Activated naive CD4-positive, alpha-beta T cell treated with anti-CD3 and anti-CD28 coated beads, Interleukin-2, amount 50 U/mL, for 72 hours (primary cell): Measurements from ENCODE around the gene C1orf174. TPM values are rescaled to one million over a fixed set of nuclear protein-coding genes. Genes with fewer than 3 reads are reported as not detected.

Experiments
- ATAC-seq, 2 donors: fragments of 150-1000 bp; cut with Tn5 transposase; 2 replicates each; pipeline ENCODE4 v1.10.0; 2021; ENCODE audit warnings: mild to moderate bottlenecking in 2 of 2, moderate library complexity in 2 of 2
- DNase-seq, 2 donors: peaks; one replicate each; pipeline ENCODE4 v3.0.0; 2021 to 2022; ENCODE audit warnings: low spot score in 2 of 2
- H3K27ac Mint-ChIP-seq, 2 donors: one replicate each; pipeline ENCODE4 v1.8.0; 2022; ENCODE audit warnings: mild to moderate bottlenecking in 2 of 2, mixed read lengths in 2 of 2
- H3K36me3 Mint-ChIP-seq, 2 donors: one replicate each; pipeline ENCODE4 v1.8.0; 2022; ENCODE audit warnings: mixed read lengths in 2 of 2
- H3K9me3 Mint-ChIP-seq, 2 donors: one replicate each; pipeline ENCODE4 v1.8.0; 2022; ENCODE audit warnings: mixed read lengths in 2 of 2
- total RNA-seq, 2 donors: library from RNA; stranded (reverse); gene quantifications; one replicate each; pipeline ENCODE4 v1.2.3, GENCODE V29; 2022

Gene C1orf174
- total RNA-seq: 10 to 100 TPM; 28.9 to 34.7 TPM

DNA sequence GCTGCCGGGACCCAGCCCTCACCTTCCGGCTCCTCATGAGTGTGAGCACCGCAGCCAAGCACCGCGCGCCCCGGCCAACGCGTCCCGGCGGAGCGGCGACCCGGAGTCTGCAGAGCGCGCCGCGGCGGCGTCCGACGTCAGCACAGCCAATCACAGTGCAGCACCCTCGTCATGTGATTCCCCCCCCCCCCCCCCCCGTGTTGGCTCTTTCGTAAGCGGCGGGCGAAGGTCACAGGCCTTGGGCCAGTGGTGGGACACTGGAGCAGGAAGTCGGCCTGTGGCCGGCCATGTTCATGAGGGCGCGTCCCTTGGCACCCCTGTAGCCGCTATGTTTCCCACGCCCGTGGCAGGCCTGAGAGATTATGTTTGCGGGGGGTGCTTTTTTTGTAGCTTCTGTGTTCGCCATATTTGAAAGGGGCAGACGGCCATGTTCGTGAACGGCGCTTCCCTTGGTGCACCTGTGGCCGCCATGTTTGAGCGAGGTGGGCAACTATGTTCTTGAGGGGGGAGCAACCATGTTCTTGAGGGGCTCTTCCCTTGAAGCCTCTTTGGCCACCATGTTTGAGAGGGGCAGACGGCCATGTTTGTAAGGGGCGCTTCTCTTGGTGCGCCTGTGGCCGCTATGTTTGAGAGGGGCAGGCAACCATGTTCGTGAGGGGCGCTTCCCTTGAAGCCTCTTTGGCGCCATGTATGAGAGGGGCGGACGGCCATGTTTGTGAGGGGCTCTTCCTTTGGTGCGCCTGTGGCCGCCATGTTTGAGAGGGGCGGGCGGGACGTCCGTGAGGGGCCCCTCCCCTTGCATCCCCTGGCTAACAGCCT lies at the start of gene C1orf174:
Gene C1orf174, minus strand, starts transcription at position 123 of the 819 bp plus-strand sequence. Its CDS starts 86 bp downstream, at position 37.
- Mint-ChIP-seq H3K36me3 (peaks cover 26 to 28% of the 10 kb centered on the region in 2 donors), H3K9me3 (peaks cover 4 to 5% of the 10 kb centered on the region in 2 donors), H3K27ac (peak within 1 kb of the TSS; percentile 96 to 97)
- ATAC-seq: peak; percentile 71 to 77
- peak; percentile 87 to 90 for DNase-seq

DNA sequence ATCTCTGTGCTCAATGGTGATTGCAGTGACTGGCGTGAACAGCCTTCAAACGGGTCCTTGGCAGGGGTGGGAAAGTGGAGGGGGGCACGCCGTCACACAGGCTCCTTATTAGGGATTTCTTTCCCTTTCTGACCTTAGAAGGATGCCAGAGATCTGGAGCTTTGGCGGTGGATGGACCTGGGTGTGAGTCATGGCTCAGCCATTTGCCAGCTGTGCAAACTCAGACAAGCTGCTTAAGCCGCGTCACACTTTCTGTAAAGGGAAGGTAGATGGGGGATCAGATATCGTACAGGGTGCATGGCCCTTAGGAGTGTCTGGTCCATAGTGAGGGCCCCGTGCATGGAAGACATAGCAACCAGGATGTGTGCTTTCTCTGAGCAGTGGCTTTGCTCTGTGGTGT lies 48.3 kb upstream of the C1orf174 start:
- no peaks in the 10 kb centered on the region for H3K36me3 Mint-ChIP-seq
- H3K27ac Mint-ChIP-seq: no peak overlapping the region
- ATAC-seq: no peak

DNA sequence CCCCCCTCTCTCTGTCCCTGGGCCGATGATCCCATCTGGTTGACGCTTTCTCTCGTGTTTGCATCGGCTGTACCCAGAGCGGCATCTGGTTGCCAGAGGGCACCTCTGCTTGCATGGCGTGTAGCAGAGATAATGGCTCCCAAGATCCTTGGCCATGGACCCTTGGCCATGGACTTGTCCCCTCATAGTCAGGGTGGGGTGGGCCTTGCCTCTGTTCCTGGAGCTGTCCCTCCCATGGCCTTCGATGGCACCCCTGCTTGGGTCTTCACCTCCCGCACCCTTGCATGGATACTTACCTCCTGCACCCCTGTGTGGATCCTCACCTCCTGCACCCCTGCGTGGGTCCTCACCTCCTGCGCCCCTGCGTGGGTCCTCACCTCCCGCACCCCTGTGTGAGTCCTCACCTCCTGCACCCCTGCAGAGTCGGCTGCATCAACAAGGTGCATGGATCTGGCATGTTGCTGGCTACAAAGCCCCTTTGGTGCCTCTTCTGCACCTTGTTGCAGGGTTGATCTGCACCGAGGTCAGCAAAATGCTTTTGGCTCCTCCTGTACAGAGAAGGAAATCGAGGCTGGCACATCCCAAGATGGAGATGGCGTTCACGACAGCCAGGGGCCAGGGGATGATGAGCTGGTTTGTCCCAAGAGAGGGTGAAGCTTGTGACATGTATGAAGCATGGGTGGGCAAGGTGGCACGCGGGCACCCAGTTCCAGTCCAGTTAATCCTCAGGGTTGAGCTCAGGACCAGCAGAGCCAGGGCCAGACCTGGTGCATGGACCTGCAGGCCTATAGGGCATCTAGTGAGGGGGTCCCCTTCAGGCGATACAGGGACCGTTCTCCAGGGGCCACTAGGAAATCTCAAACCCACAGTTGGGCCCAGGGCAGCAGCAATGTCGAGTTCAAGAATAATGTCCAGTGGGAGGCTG lies 46.1 kb upstream of the C1orf174 start:
- no peaks in the 10 kb centered on the region for H3K9me3 Mint-ChIP-seq
- H3K36me3 Mint-ChIP-seq: no peaks in the 10 kb centered on the region
- DNase-seq (no peak), ATAC-seq (no peak)
- no peak overlapping the region for H3K27ac Mint-ChIP-seq

More for the DNA sequence above, 48.3 kb upstream of the C1orf174 start:
- no peak for DNase-seq
- H3K9me3 Mint-ChIP-seq: no peaks in the 10 kb centered on the region

DNA sequence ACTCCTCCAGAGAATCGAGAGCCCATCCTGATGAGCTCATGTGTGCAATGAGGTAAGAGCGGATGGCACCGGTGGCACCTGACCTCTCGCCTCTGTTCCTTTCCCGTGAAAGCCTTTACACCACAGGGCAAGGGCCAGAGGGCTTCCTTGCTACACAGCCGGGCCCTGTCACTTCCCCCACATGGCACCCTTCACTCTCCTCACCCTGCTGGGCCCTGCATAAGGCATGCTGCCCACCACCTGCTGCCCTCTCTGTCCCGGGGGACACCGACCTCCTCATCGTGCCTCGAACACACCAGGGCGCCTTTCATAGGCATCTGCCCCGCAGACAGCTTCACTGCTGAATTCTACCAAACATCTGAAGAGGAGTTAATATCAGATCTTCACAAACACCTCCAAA lies 45.1 kb upstream of the C1orf174 start:
- Mint-ChIP-seq H3K27ac (no peak overlapping the region), H3K36me3 (no peaks in the 10 kb centered on the region), H3K9me3 (no peaks in the 10 kb centered on the region)
- ATAC-seq: no peak
- DNase-seq: no peak

DNA sequence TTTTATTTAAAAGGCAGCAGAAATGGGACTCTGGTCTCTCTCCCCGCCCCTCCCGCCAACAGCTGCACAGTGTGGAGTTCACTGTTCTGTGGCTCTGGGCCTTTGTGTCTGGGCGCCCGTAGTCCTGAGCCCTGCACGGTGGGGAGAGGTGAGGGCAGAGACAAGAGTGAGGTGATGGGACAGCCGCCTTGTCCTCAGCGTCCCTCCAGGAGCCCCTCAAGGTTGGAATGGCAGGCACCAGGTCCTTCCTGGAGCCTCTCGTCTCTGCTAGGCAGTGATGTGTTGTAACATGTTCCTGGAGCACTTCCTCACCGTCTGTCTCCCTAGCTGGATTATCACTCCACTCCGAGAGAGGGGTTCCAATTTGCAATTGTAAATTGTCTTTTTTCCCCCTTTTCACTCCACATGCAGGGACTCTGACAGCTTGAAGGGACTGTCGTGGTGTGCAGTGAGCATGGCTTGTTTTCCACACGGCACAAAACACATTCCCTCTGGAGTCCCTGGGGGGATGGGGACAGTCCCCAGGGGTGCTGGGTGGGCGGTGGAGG lies 44.6 kb upstream of the C1orf174 start:
- DNase-seq: no peak
- Mint-ChIP-seq H3K27ac (no peak overlapping the region), H3K36me3 (no peaks in the 10 kb centered on the region), H3K9me3 (no peaks in the 10 kb centered on the region)
- ATAC-seq: no peak

DNA sequence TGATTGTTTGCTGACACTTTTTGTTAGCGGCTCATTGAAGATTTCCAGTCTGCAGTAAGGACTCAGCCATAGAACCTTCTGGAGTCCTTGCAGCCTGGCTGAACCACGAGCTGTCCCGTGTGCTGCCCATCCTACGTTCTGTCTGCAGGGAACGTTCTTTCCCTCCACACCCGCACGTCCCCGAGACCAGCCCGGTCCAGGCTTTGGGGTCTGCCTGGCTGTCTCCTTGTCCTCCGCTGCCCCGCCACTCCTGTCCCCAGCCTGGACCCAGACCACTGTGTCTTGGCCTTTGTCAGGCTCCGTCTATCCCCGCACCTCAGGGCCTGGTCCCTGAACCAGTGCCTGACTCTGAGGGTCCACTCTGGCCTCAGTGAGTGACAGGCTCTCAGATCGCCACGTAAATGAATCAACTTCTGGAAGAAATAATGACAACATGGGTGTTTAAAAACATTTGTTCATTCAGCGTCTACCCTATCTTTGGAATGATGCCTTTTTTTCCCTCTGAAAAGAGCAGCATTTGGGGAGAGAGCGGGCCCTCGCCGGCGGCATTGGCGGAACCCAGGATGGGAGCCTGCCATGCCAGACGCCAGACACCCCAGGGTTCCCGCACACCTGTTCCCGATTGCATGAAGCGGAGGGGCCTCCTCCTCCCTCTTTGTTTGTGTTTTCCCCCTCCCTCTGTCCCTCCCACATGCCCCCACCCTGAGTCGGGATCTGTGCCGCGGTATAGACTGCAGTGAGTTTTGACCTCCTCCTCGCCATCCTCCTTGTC lies 43.9 kb upstream of the C1orf174 start:
- no peaks in the 10 kb centered on the region for H3K36me3 Mint-ChIP-seq
- H3K9me3 Mint-ChIP-seq: no peaks in the 10 kb centered on the region
- no peak for DNase-seq
- H3K27ac Mint-ChIP-seq: no peak overlapping the region
- no peak for ATAC-seq

DNA sequence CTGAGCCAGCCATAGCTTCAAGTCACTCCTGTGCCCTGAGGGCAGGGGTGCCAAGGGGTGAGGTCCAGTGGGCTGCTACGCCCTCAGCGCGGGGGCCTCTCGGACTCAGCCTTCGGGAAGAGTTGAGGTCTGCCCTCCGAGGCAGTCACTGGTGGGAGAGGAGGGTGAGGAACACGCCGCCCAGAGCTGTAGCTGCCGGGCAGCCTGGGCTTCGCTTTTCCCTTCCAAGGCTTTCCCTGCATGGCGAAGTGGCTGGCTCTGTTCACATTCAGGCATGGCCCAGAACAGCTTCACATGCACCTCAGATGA lies 43.0 kb upstream of the C1orf174 start:
- no peak for ATAC-seq
- peaks cover 6% of the 10 kb centered on the region in 2 donors for H3K9me3 Mint-ChIP-seq
- no peak for DNase-seq
- H3K36me3 Mint-ChIP-seq: peaks cover 0 to 7% of the 10 kb centered on the region in 2 donors
- H3K27ac Mint-ChIP-seq: no peak overlapping the region

DNA sequence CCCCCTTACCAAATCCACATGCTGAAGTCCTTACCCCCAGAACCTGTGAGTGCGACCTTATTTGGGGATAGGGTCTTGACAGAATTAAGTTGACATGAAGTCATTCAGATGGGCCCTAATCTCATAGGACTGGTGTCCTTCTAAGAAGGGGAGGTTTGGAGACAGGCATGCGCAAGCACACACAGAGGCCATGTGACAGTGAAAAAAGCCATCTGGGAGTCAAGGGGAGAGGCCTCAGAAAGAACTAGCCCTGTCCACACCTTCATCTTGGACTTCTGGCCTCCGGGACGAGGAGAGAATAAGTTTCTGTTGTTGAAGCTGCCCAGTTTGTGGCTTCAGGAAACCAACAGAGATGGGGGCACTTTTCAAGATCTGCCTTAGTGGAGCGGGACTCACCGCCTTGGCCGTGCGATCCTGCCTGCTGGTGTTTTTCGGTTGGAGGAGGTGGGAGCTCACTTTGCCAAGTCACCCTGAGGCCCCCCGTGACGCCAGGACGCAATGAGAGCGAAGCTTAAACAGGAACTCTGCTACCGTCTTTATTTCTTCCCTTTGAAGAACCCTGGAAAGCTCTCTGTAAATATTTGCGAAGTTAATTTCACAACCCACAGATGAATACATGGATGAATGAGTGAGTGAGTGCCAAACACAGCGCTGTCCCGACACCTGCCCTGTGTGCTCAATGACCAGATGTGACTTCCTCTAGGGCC lies 42.5 kb upstream of the C1orf174 start:
- Mint-ChIP-seq H3K36me3 (peaks cover 0 to 7% of the 10 kb centered on the region in 2 donors), H3K9me3 (peaks cover 6 to 7% of the 10 kb centered on the region in 2 donors), H3K27ac (no peak overlapping the region)
- DNase-seq: no peak
- no peak for ATAC-seq

DNA sequence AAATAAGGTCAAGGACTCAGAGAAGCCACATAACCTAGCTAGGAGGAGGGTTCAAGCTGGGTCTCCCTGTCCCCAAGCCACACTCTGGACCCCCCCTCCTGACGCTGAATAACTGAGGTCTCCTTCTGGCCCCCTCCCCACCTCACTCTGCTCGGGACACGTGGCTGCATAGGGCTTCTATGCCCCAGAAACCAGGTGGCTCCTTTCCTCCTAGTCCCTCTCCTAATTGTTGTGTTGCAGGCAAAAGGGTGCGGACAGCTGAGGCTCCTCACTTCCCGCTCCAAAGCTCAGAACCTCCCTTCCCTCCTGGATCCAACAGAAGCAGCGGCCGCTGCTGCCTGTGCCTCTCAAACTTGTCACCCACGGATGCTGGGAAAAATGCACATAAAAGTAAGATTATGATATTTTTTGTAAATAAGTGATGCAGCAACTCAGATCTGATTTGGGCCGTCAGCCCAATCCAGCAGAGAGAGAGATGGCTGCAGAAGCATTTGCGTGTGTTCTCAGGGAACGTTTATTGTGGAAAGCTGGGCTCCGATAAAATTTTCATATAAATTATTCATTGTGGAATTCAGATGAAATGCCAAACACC lies 40.8 kb upstream of the C1orf174 start:
- peaks cover 5 to 7% of the 10 kb centered on the region in 2 donors for H3K36me3 Mint-ChIP-seq
- no peak for DNase-seq
- peaks cover 10 to 17% of the 10 kb centered on the region in 2 donors for H3K9me3 Mint-ChIP-seq
- H3K27ac Mint-ChIP-seq: no peak overlapping the region
- no peak for ATAC-seq

DNA sequence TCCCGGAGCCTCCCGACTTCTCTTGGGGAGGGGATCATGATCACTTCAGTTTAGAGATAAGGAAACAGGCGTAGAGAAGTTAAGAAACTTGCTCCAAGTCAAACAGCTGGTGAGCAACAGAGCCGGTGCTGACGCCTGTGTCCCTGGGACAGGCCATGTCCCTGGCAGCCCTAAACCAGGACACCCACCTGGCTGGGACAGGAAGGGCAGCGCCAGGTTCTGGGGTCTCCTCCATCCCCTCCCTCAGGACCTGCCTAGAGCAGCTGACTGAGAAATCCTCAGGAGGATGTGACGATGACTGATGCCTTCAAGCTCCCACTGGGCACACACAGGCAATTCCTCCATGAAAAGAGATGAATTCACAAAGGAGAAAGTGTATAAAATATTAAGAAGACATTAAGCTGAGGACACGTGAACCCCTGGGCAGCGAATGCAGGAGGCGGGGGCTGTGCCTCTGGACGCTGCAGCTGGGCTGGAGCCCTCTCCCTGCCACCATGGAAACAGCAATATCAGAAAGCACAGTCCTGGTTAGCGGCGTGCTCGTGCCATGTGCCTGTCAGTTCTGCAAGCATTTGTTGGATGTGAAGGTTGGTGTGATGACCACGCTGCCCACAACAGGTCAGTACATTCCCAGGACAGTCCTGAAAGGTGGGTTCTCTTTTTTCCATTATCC lies 40.1 kb upstream of the C1orf174 start:
- peaks cover 10 to 17% of the 10 kb centered on the region in 2 donors for H3K9me3 Mint-ChIP-seq
- DNase-seq (no peak), ATAC-seq (no peak)
- no peak overlapping the region for H3K27ac Mint-ChIP-seq
- H3K36me3 Mint-ChIP-seq: peaks cover 5 to 7% of the 10 kb centered on the region in 2 donors

DNA sequence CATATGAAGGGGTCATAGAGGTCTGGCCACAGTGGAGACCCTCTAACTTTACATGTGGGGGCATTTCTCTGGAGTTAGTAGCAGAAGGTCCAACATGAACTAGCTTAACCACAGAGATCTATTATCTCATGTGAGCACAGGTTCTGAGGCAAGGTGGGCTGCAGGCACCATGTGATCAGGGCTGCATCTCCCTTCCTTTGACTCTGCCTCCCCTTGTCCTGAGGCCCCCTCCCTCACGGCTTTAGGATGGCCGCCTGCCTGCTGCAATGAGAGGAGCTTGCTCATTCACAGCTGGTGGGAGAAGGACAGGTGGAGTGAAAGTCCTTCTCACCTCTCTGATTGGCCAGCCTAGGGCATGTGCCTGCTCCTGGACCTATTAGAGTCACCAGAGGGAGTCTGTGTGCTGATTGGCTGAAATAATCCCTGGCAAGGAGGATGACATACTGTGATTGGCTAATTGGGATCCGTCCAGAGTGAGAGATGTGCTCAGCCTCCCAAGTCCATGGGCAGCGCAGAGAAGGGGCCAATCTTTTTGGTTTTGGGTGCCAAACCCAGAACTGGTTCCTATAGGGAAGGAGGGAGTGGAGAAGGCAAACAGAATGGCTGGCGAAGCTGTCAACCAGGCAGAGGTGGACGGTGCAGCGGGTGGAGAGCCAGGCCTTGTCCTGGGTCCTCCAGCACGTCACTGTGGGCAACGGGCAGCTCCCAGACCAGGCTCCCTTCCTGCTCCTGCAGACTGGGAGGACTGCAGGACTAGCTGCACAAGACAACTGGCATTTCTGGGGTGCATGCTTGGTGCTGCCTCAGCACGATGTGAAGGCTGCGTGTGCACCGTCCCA lies 39.4 kb upstream of the C1orf174 start:
- H3K27ac Mint-ChIP-seq: peak overlapping the region in 1 of 2 donors; percentile 41
- DNase-seq (no peak), ATAC-seq (no peak)
- peaks cover 10 to 17% of the 10 kb centered on the region in 2 donors for H3K9me3 Mint-ChIP-seq
- H3K36me3 Mint-ChIP-seq: peaks cover 5 to 7% of the 10 kb centered on the region in 2 donors

DNA sequence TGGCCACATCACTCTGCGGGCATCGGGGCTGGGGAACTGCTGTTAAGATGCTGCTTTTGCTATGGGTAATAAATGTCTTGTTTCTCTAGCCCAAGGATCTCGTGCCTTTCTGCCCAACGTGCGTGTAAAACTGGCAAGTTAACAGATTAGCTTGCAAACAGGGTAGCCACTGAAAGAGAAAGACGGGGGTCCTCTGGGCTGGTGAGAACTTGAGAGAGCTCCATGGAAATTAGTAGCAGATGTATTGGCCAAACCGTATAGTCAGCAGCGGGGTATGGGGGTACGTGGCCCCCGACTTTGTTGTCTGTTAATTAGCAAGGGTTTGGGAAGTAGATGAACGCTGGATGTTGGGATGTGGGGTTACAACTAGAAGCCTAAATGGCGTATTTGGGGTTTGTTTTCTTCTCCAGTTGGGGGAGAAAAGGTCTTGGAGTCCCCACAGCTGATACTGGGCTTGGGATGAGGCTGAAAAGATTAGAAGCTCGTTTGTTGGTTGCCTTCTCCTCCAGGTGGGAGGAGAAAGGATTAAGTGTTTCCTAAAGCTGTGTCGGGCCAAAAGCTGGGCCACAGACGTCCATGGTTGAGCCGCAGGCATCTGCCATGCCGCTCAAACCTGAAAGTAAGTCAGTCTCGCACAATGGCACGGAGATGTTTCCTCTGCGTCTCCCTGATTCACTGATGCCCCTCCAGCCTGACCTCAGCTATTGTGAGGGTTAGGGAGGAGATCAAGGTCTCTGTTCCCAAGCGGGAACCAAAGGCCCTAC lies 32.3 kb upstream of the C1orf174 start:
- ATAC-seq (no peak), DNase-seq (no peak)
- Mint-ChIP-seq H3K36me3 (peaks cover 0 to 12% of the 10 kb centered on the region in 2 donors), H3K27ac (no peak overlapping the region), H3K9me3 (peaks cover 11 to 22% of the 10 kb centered on the region in 2 donors)

DNA sequence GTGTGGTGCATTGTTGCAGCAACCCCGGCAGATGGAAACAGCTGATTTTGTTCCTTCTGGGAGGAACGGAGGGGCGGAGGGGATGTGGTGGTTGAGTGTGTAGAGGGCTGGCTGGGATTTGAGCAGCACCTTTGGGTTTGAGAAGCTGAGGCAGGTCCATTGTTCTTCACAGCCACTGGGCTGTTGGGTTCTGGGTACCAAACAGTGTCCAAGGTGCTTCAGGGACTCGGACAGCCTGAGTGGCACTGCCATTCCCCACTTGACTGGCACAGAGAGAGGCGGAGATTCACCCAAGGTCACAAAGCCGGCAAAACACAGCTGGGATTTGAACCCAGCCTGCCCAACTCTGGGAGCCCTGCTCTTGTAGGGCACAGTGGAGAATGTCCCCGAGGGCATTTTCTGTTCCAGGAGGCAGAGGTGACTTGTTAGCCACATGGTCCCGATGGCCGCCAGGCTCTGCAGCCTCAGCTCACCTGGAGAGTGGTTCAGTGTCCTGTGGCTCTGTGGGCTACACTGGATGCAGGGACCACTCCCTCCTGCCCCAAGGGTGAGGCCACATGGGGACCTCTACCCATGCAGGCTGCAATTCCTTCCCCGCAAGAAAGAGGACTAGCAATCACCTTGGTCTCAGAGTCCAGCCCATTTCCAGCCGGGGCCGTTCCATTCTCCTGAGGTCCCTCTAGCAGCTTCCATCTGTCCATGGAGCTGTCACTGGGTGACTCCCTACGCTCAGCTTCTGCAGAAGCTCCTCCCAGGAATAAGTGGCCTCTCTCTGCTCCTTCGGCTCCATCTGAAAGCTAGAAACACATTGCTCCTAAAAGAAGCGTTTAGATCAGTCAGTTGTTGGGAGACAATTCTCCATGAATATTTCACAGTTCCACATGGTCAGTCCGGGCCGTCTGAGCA lies 31.2 kb upstream of the C1orf174 start:
- ATAC-seq (no peak), DNase-seq (no peak)
- Mint-ChIP-seq H3K27ac (no peak overlapping the region), H3K9me3 (peaks cover 7 to 13% of the 10 kb centered on the region in 2 donors), H3K36me3 (peaks cover 0 to 7% of the 10 kb centered on the region in 2 donors)
